IPS-18c (cell line): ENCODE measurements around the gene TRAPPC14.

Source experiments
- H3K4me3 ChIP-seq: 2 replicates; pipeline ENCODE4 v1.7.0; 2013; ENCODE audit warnings: low read depth, mild to moderate bottlenecking, low read length, moderate library complexity; ENCODE audit not compliant: insufficient read depth
- H3K9me3 ChIP-seq: one replicate; pipeline ENCODE4 v1.6.1; 2013; ENCODE audit warnings: mild to moderate bottlenecking, low read length, moderate library complexity; ENCODE audit not compliant: control insufficient read depth, insufficient read depth

TRAPPC14 gene

GRCh38 chr7:100119072-100119969 is 39.2 kb downstream of the TRAPPC14 start, which contains the start of the genes CNPY4 and TAF6:
CNPY4 (plus strand) TSS chr7:100119634; CDS start chr7:100119745, 111 bp downstream.
TAF6 (minus strand) TSS chr7:100119358; CDS start chr7:100114209, 5,149 bp downstream.
- Histone ChIP-seq H3K4me3 (peak within 1 kb of the TSS; percentile 77), H3K9me3 (no peaks in the 10 kb centered on the region)

GRCh38 chr7:100118388-100119071 is 40.0 kb downstream of the TRAPPC14 start:
- Histone ChIP-seq H3K4me3 (peak overlapping the region; percentile 77), H3K9me3 (no peaks in the 10 kb centered on the region)

DNA sequence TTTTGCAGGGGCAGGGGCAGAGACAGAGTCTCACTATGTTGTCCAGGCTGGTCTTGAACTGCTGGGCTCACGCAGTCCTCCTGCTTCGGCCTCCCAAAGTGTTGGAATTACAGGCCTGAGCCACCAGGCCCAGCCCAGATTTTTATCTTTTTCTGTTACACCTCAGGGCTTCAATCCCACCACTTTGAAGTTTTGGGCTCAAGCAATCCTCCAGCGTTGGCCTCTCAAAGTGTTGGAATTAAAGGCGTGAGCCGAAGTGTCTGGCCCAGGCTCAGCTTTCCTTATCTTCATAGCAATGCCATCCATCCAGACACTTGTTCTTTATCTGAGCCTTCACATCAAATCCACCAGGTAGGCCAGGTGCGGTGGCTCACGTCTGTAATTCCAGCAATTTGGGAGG is 43.5 kb downstream of the TRAPPC14 start:
- Histone ChIP-seq H3K4me3 (no peak overlapping the region), H3K9me3 (no peaks in the 10 kb centered on the region)

GRCh38 chr7:100111914-100112313 is 46.6 kb downstream of the TRAPPC14 start:
- Histone ChIP-seq H3K4me3 (no peak overlapping the region), H3K9me3 (no peaks in the 10 kb centered on the region)

GRCh38 chr7:100111156-100111555 is 47.4 kb downstream of the TRAPPC14 start:
- H3K4me3 ChIP-seq, result no peak overlapping the region
- H3K9me3 ChIP-seq, result no peaks in the 10 kb centered on the region

DNA sequence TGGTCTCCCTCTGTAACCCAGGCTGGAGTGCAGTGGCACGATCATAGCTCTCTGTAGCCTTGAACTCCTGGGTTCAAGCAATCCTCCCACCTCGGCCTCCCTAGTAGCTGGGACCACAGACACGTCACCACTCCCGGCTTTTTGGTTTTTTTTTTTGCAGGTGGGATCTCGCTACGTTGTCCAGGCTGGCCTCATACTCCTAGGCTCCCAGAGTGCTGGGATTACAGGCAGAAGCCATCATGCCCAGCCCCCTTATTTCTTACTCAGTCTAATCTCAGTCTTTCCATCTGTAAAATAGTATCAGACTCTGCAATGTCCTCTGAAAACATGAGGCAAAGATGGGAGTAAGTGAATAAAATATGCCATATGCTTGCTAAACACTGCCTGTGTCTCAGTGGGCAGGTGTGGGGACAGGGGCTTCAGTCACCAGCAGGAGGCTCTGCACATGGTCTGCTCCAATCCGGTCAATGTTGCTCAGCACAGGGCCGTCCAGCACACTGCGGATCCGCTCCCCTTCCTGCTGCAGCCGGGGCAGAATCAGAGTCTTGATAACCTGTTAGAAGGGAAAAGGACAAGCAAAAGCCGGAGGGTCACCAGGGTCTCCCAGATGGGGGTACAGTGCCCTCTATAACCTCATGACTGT is 48.9 kb downstream of the TRAPPC14 start:
- Histone ChIP-seq H3K4me3 (no peak overlapping the region), H3K9me3 (no peaks in the 10 kb centered on the region)

DNA sequence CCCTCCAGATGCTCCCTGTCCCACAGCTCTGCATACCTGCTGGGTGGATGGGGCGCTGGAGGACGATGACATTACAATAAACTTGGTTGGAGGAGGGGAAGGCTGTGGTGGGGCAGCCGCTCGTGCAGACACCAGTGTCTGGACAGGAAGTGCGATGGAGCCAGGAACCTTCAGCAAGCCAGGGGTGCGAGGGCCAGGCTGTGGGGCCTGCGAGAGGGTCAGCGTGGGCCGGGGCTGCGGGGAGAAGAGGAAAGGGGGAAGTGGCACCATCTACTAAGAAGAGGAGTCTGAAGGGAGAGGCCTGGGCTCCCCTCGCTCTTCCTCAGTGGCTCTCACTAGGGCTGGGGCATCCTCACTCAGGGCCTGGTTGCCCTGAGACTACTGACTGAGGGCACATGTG is 50.6 kb downstream of the TRAPPC14 start:
- Histone ChIP-seq H3K9me3 (no peaks in the 10 kb centered on the region), H3K4me3 (no peak overlapping the region)

- H3K4me3 ChIP-seq, result no peak overlapping the region
- no peaks in the 10 kb centered on the region for H3K9me3 ChIP-seq
Observed at GRCh38 chr7:100107125-100107737, 51.3 kb downstream of the TRAPPC14 start.

- Histone ChIP-seq H3K4me3 (no peak overlapping the region), H3K9me3 (no peaks in the 10 kb centered on the region)
Observed at GRCh38 chr7:100106633-100107032, 51.9 kb downstream of the TRAPPC14 start.

DNA sequence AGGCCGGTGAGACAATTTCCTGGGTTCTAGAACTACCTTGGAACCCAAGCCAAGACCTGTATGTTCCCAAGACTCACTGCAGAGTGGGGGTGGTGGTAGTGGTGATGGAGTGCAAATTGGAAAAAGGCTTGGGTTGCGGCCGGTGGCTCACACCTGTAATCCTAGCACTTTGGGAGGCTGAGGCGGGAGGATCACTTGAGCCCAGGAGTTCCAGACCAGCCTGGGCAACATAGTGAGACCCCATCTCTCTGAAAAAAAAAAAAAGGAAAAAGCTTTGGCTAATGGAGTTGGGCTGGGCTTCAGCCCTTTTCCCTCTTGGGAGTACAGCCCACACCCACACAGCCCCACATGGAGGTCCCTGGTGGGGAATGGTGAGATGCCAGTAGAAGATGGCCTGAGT is 53.0 kb downstream of the TRAPPC14 start:
- H3K4me3 ChIP-seq, result no peak overlapping the region
- H3K9me3 ChIP-seq, result no peaks in the 10 kb centered on the region
